Activated T-cell treated with anti-CD3 and anti-CD28 coated beads, Interleukin-2, amount 50 U/mL, for 48 hours (primary cell): ENCODE results near the gene TRERF1.
"Not testable (repeated sequence)": the region's sequence is repeated elsewhere in the genome, so short reads cannot be mapped to it uniquely, and the experiment has no call there.

Experiments
- DNase-seq, 2 experiments: peaks; one replicate each; pipeline ENCODE4 v3.0.0-alpha.2; 2020

The TRERF1 gene

DNA sequence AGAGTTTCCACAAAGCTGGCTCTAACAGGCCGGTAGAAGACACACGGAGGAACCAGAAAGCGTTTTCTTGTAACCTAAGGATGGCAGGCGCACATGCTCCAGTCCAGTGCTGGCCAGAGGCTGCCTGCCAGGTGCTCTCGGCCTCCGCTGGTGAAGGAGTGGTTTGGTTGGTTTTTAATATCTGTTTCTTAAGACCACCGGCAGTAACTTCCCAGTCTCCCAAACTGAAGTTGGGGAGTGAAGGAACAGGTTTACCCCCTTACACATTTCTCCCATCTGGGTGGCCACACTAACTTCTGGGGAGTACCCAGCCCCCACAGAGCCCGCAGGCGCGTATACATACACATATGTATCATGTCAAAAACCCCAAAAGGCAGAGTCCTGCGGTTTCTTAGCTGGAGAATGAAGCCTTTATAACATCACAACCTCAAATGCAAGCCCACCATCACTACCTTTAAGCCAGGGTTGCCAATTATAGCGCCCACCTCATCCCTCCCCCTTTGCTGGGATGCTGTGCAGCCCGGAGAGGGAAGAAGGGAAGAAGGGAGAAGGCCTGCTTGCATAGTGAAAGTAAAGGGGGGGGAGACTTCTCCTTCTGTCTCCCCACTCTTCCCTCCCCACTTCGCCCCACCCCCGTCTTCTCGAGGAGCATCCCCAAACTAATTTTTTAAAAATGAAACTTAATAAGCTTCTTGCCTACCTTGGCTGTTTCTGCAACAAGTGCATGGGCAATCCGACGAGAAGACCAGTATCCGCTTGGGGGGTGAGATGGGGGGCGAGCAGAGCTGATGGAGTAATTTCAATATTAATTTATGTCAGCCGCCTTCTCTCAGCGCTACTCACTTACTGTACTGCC lies 1.0 kb downstream of the TRERF1 start:
- peak; percentile 67 for DNase-seq

DNA sequence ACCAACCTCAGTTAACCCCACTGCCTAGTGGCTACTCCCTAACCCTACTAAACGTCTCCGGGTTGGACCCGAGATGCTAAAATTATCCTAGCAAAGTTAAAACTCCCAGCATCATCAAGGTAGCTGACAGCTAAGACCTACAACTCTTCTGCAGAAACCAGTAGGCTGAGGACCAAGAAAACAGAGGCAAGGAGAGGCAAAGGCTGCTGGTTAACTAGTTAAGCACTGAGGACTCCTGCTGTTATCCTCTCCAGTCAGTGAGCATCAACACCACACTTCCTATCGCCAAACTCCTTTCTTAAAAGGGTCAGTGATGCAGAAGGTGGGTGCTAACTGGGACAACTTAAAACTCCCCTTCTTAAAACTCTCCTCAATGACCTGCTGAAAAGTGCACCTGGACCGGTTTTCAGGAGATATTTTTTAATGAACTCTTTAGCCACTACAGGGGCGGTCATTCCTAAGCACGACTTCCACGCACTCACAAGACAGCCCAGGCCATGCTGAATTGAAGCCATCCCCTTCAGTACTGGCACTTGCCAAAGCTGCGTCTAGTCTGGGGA lies 1.7 kb downstream of the TRERF1 start:
- DNase-seq = peak in 1 of 2 experiments; percentile 42

DNA sequence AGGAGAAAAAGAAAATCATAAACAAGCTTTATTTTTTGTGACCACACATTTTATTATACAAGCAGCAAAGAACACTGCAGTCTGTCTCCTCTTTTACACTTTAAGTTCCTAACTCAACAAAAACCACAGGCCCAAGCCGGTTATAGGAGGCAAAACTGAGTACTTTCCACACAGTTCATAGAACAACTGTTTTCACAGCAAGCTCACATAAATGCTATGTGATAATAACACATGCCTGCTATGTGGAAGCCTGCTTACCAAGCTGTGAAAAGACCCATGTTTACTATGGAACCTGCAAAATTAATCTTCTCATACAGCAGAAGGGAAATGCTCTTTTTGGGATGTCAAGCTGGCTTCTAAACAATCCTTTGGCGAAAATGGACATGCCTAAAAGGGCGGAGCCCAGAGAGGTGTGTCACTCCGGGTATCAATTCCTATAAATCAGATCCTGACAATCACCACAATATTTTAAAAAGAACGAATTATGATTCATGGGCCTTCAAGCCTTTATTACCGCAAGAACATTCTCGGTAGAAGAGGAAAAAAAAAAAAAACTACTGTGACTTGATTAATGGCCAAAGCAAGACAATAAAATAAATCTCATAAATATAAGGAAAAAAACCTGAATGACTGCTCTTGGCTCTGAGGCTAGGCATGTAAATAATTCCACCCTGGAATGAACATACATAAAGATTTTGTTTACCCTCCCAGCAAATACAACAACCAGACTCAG lies 2.6 kb downstream of the TRERF1 start:
- no peak for DNase-seq

DNA sequence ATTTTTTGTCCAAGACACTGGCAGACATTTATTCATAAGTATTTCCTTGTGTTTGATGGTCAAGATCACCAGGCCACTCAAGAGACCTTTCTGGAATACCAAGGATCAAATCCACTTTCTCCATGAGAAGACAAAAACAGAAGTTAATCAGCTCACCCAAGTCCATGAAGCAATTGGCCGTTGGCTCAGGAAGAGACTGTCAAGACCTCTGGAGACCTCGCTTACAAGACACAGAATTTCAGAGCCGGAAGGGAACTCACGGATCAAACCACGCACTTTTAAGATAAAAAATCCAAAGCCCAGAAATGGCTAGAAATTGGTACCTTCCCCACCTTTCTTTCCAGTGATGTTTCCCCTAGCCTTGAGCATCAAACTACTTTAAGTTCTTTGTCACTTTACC lies 3.3 kb downstream of the TRERF1 start:
- DNase-seq = no peak

DNA sequence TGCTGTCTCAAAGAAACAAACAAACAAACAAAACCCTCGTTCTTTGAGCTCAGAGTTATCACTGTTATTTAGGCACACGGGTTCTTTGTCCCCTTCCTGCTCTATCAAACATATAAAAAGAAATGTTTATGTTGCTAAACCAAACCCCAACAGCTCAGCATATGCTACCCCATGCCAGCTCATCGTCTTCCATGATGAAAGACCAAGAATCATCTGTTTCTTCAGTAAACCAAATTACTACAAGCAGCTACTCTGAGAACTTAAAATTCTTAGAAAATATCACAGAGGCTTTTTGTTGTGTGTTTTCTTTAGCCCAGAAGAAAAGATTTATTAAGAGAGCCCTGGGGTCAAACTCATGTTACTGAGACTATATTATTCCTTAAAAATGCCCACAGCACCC lies 4.7 kb downstream of the TRERF1 start:
- no peak for DNase-seq

DNA sequence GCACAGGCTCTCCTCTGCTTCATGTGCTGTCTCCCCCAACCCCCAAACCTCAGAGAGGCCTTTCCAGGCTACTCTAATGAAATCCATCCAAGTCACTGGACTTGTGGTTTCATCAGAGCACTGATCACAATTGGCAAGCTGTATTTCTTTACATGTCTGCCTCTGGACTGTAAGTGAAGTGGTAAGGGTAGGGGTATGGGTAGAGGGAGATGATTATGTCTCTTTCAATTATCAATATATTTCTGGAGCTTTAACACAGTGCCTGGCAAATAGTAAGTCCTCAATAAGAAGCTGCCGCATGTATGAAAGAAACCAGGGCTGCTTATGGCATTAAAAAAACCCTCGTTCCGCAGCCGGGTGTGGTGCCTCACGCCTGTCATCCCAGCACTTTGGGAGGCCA lies 5.4 kb downstream of the TRERF1 start:
- DNase-seq = no peak

DNA sequence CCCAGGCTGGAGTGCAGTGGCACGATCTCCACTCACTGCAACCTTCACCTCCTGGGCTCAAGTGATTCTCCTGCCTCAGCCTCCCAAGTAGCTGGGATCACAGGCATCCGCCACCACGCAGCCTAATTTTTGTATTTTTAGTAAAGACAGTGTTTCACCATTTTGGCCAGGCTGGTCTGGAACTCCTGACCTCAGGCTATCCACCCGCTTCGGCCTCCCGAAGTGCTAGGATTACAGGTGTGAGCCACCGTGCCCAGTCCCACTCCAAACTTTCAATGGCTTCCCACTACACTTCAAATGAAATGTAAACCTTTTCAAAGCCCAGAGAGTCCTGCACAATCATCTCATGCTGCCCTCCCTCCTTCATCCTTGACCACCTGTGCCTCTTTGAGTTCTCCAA lies 5.8 kb downstream of the TRERF1 start:
- not testable (repeated sequence) for DNase-seq

DNA sequence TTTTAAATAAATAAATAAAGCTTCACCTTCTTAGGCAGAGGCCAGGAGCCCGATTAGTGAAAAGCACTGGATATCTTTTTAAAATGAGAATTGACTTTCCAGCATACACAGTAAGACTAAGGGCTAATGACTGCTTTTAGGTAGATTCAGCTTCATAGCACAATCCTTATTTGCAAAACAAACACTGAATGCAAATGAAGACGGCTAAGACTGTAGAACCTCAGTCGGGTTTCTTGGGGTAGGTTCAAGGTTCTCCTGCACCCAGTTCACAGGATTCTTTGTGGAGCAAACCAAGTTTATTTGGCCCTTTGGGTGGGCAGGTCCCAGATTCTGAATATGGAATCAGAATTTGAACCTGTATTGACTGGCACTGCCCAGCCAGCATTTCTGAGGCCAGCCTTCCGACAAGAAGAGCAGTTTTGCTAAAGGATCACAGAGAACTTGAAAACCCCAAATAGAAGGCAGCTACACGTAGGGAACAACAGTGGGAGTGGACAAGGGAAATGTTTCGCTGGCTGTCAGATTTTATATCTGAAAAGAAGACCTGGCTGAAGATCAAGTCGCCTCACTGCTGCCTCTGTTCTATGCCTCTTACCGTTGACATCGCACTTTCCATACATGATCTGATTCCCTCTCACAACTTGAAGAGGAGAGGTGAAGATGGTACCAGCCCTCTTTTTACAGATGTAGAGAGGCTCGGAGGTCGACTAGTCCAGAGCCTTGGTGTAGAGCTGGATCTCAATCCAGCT lies 8.2 kb downstream of the TRERF1 start:
- no peak for DNase-seq

DNA sequence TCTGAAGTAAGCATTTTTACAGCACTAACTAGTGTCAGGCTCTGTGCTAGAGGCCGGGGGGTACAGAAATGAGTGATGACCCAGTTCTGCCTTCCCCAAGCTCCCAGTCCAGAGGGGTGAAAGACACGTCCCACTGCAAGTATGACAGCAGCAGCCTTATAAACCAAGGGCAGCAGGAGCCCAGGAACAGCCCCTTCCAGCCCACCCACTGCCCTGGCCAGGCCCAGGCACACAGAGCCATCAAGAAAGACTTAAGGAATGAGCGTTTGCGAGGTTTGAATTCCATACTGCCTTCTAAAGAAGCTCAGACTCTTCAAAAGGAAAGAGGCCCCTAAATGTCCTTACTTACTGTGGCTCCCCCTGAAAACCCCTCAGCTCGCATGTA lies 10.0 kb downstream of the TRERF1 start:
- peak in 1 of 2 experiments; percentile 44 for DNase-seq

DNA sequence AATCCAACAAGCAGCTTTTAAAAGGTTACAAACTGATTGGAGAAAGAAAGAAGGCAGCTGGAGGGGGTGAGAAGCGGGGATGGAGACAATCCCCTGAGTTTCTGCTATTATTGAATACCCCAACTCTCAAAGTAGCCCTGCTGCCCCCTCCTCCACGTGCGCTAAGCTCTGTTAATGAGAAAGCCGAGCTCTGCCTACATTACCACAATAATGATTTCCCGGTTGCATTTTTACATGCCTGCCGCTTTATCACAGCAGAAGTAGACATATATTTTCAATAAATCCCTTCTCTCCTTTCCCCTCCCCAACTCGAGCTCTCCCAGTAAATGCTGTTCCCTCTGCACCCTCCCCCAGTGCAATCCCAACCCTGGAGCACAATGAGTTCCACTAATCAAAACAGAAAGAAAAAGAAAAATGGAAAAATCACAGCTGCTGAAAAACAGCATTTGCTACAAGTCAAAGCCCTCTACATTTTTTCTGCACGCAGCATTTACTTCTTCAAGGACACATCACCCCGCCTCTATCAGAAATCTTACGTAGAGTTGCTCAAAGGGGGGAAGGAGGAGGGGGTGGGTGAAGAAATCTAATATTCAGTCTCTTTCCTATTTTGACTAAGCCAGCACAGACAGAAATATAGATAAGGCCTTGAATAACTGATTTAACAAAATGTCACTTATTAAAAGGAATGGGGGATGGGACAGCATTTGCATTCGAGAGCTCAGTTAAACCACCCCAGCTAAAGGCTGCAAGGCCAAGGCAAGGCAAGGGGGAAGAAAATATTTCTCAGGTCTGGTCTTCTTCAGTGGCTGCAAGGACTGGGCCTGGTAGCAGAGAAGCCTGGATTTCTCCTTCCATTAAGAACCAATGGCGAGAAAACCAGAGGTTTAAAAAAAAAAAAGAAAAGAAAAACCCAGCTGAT lies 10.7 kb downstream of the TRERF1 start:
- no peak for DNase-seq

DNA sequence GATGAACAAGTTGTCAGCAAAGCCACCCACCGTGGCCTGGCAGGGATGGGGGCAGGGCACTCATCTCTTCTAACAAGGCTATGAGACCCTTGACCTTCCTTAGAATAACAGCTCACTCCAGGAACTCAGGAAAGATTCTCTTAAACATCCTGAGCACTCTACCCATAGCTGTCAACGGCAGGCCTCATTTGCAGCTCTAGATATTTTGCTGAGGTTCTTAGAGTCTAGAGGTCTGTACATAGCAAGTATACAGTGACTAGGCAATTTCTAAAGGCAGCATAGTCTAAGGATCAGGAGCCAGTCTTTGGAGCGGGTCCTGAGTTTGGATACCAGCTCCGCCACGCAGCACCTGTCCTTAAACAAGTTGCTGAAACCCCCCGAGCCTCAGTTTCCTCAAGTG lies 11.7 kb downstream of the TRERF1 start:
- DNase-seq = no peak

DNA sequence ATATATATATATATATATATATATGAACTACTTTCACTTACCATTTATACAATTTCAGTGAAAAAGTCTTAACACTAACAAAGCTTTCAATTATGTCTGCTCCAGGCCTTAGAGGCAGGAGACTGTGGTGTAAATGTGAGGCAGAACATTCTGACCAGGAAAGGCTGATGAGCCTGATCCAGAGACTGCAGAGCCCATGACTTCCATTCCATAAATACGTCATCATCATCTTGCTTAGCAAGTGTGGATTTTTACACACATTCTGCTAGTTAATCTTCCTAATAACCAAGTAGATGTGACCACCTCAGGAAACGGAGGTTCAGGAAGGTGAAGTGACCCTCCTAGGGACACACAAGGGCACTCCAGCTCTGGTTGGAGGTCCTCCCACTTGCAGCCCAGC lies 14.9 kb downstream of the TRERF1 start:
- DNase-seq = no peak

DNA sequence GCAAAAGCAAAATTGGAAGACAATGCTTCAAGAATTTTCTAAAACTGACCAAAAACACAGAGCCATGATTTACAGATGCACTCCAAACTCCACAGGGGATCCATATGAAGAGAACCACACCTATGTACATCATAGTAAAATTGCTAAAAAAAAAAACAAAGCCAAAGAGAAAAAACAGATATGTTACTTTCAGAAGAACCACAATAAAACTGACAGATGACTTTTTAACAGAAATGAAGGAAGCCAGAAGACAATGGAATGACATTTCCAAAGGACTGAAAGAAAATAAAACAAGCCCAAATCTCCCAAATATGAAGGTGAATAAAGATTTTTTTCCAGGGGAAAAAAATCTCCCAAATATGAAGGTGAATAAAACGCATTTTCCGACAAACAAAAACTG lies 17.5 kb downstream of the TRERF1 start:
- no peak for DNase-seq

DNA sequence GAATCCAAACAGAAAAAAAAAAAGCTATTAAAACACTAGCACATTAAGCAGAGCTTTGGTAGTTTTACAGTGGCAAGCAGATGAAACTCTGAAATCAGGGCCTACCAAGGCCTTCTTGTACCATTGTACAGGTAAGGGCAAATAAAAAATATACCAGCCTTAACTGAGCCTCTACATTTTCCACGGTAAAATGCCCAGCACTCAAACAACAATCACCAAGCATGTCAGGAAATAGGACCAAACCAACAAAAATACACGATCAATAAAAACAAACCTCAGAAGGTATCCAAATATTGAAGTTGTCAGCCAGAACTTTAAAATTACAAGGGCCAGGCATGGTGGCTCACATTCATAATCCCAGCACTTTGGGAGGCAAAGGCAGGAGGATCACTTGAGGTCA lies 18.3 kb downstream of the TRERF1 start:
- DNase-seq = no peak

DNA sequence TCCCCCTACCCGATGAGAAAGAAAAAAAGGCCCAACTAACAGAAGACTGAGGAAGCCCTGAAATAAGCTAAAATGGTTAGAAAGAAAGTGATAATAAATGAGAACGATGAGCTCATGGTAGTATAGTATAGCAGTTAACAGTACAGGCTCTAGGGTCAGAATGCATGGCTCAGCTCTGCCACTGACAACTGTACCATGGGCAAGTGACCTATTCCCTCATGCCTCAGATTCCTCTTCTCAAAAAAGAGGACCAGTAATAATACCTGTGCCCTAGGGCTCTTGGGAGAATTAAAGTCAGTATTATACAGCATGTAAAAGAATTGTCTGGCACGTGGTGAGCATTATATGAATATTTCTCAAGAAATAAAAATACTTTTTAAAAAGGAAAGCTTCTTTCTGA lies 19.8 kb downstream of the TRERF1 start:
- DNase-seq = no peak

DNA sequence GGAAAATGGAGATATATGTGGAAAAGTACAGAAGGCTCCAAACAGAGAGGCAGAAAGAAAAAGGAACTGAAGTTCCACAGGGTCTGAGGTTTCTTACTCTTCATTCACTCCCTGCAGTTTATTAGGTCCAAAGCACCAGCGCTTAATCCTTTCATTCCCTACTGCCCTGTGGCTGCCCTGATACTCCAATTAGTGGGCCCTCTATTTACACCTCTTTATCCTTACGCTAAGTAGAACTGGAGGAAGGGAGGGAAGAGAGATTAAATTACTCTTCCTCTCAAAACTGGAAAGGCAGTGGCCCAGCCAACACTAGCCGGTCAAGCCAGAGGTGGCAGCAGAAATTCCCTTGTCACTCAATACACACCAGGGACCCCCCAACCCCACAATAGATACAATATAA lies 20.4 kb downstream of the TRERF1 start:
- peak in 1 of 2 experiments; percentile 1 for DNase-seq

DNA sequence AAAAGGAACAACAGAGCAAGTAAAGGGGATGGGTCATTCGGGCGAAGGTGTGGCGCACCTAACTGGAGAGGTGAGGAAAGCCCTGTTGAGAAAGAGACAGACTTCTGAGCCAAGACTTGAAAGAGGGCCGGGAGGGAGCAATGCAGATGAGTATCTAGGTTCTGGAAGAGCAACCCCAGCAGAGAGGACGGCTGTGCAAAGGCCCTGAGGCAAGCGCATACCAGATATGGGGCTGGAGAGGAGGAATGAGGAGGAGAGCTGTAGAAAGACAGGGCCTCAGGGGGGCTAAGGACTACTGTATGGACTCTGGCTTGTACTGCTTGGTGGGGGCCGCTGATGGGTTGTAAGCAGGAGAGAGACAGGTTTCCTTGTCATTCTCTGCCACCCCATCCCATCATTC lies 21.9 kb downstream of the TRERF1 start:
- DNase-seq = peak in 1 of 2 experiments; percentile 11

DNA sequence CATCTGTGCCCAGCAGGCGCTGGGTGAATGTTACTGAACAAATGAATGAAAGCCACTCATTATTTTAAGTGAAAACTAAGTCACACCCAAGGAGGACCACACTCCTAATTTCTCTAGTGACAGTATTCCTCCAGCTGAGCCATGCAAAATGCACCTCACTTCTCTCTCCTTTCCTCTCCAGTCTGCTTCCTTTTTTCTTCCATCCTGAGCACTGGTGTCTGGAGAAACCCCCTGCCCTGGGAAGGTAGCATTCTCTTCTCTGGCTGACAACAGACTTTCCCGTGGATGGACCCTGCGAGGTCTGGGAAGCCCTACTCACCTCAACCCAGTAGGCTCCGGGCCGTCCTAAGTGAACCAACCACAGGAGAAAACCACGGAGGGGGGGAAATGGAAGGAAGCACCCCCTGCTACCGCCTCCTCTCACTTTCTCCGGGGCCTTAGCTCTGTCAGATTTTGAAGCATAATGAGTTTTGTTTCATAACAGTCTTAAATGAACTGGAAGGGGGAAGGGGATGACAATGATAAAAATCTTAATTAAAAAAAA lies 22.6 kb downstream of the TRERF1 start:
- DNase-seq = peak in 1 of 2 experiments; percentile 23

DNA sequence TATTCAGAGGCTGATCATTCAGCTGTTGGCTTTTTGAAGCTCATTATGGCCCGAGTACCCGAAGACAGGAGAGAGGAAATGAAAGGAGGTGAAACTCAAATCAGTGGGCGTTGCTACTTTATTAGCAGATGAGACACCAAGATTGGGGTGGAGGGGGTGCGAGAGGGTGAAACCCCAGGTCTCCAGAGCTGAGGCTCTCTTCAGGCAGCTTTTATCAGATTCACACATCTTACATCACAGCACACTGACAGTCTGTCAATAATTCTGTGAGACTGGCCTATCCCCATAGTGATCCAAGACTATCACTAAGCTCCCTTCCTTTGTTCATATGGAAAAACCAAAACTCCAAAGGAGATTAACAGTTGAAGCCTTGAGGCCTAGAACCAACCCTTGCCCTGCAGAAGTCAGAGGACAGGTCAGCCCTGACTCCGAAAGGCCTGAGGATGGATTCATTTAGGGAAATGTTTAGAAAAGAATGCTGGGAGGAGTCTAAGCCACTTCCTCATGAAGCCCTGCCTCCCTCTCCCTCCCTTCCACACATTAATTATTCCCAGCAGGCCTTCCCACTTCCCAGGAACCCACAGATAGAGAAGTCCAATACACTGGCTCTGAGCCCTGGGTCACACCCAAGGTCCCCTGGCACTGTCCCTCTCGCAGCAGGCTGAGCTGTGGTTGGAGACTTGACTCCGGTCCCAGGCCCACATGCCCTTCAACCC lies 23.2 kb downstream of the TRERF1 start:
- peak; percentile 49 to 53 for DNase-seq

DNA sequence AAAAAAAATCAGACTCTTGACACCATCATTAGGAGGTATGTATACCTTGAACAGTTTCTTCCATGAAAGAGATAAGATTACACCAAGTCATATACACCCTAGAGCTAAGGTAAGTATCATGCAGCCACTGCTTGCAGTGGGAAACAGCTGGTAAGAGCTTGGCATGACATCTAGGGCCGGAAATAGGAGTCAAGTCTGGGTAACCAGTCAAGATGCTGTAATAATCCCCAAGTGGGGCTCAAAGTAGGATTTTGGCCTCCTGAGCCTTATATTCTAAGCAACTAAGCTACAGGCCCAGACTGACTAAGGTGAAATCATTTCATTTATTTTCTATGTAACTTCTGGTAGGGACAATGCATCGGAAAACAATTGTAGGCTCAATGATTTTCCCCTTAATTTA lies 23.9 kb downstream of the TRERF1 start:
- peak in 1 of 2 experiments; percentile 5 for DNase-seq

DNA sequence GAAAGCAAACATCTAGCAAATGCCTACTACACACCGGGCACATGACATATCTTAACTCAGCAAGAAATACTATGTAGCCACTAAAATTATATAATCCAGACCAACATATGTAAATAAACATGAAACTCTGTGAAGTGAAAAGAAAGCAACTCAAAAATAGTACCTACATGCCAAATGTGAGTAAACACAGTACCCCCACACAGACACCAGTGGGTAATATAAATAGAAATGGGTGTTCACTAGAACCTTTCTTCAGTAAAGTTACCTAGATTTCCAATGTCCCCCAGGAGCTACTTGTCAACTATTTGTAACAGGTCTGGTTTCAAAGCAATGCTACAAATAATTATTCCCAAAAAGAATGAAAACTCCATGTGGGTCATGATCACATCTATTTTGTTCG lies 25.5 kb downstream of the TRERF1 start:
- no peak for DNase-seq
